ENCODE results near the gene DHRS7B. TPM values are rescaled to one million over a fixed set of nuclear protein-coding genes. Genes with fewer than 3 reads are reported as not detected.

Gene DHRS7B
- total and polyA plus RNA-seq, 2 of the 13 experiments (the other 11 are each of a cell fraction or from before 2014, with no cell fraction given) = 20.0 to 35.8 TPM

GRCh38 chr17:21214777-21215541, 88.2 kb downstream of the DHRS7B start (continued):
- TF ChIP-seq PBX2 (CRISPR knock-in tag; IDR thresholded peaks at IDR 0.05) = no peak
- TF ChIP-seq SNAPC2 (CRISPR knock-in tag; IDR thresholded peaks at IDR 0.05) = no peak; the same call in 1 of the 2 replicates
- TF ChIP-seq HNRNPUL1 (IDR thresholded peaks at IDR 0.05; ENCODE audit: low read depth, low read length) = no peak
- no peak for TF ChIP-seq LCORL (IDR thresholded peaks at IDR 0.05)
- TF ChIP-seq LCORL (CRISPR knock-in tag; IDR thresholded peaks at IDR 0.05) = 0 out of 2 replicates have a peak, but pooled peaks have one; percentile 13
- TF ChIP-seq ZNF121 (CRISPR knock-in tag; IDR thresholded peaks at IDR 0.05) = no peak
- TF ChIP-seq ZNF567 (CRISPR knock-in tag; IDR thresholded peaks at IDR 0.05; ENCODE audit: borderline replicate concordance) = no peak
- no peak for TF ChIP-seq ZNF234 (CRISPR knock-in tag; conservative IDR thresholded peaks at IDR 0.05)
- 0 out of 2 replicates have a peak, but pooled peaks have one; percentile 35 for TF ChIP-seq MTERF4 (CRISPR knock-in tag; IDR thresholded peaks at IDR 0.05)
- no peak for TF ChIP-seq ZNF800 (CRISPR knock-in tag; IDR thresholded peaks at IDR 0.05)
- TF ChIP-seq ZNF782 (CRISPR knock-in tag; IDR thresholded peaks at IDR 0.05; ENCODE audit: borderline replicate concordance) = no peak
- no peak for TF ChIP-seq MEIS2 (CRISPR knock-in tag; IDR thresholded peaks at IDR 0.05)
- no peak for TF ChIP-seq ZNF407 (CRISPR knock-in tag; IDR thresholded peaks at IDR 0.05; ENCODE audit: not compliant biosample characterization)
- no peak for TF ChIP-seq CC2D1A (CRISPR knock-in tag; IDR thresholded peaks at IDR 0.05)
- TF ChIP-seq ZBTB7A (CRISPR knock-in tag; IDR thresholded peaks at IDR 0.05) = no peak
